Astrocyte of the cerebellum (primary cell): ENCODE results near the gene BCORL1.

Experiments
- DNase-seq: peaks from one replicate; pipeline ENCODE4 v3.0.0-alpha.2; 2011; ENCODE audit warnings: low read depth
- H3K4me3 ChIP-seq: 2 replicates; pipeline ENCODE4 v1.5.1; 2011; ENCODE audit warnings: mild to moderate bottlenecking, low read depth, low read length, moderate library complexity
- in situ Hi-C: cut with HindIII; loops from 2 replicates; pipeline ENCODE4 v1.10.0; 2017; ENCODE audit warnings: low sequenced_read_pairs
- TF ChIP-seq, protein P1 (sequence below): IDR thresholded peaks from 2 replicates; pipeline ENCODE4 v1.5.1; 2012; ENCODE audit warnings: low read length, low read depth, moderate library complexity, mild to moderate bottlenecking; ENCODE audit errors: missing control alignments

Gene BCORL1

DNA sequence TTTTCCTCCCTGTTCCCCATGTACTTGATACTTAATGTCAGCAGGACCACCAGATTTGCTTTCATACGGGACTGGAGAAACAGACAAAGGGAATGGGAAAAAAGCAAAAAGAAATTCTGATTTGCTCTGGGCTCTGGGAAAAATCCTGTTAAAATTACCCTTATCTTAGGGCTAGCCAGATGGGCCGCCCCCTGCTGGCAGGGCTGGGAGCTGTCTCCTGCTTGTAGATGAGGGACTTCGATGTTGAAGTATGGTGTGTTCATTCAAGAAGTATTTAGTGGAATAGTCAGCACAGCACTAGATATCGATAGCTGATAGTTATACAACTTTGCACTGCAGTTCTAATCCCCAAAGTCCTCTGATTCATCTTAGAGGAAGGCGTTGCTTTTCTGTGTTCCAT, 45.8 kb downstream of the BCORL1 start:
- DNase-seq = no peak
- H3K4me3 ChIP-seq = no peak overlapping the region
- TF ChIP-seq, protein P1, sequence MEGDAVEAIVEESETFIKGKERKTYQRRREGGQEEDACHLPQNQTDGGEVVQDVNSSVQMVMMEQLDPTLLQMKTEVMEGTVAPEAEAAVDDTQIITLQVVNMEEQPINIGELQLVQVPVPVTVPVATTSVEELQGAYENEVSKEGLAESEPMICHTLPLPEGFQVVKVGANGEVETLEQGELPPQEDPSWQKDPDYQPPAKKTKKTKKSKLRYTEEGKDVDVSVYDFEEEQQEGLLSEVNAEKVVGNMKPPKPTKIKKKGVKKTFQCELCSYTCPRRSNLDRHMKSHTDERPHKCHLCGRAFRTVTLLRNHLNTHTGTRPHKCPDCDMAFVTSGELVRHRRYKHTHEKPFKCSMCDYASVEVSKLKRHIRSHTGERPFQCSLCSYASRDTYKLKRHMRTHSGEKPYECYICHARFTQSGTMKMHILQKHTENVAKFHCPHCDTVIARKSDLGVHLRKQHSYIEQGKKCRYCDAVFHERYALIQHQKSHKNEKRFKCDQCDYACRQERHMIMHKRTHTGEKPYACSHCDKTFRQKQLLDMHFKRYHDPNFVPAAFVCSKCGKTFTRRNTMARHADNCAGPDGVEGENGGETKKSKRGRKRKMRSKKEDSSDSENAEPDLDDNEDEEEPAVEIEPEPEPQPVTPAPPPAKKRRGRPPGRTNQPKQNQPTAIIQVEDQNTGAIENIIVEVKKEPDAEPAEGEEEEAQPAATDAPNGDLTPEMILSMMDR = peak; percentile 37
- in situ Hi-C loops = no loop called here

DNA sequence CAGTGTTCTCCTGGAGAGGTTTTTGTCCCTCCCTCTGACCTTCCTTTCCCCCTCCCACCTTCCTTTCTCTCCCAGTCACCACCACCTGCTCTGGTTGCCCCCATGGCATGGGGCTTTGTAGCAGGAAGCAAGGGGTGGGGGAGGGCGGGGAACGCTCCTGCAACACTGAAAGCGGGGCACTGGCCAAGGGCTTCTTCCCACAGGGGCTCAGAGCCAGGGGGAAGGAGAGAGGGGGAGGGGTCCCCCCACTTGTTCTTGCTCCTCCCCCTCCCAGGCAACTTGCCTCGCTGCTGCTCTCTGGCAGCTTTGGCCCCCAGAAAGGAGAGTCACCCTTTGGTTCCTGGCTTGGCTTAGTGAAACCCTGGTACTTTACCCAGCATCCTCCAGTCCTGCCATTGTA, 48.4 kb downstream of the BCORL1 start:
- TF ChIP-seq, protein P1 = no peak
- in situ Hi-C loops = loop anchor here (5.0 to 10.0 kb wide), 2 partner anchors 104 to 426 kb away; no protein-coding TSS in a partner anchor
- DNase-seq = no peak
- H3K4me3 ChIP-seq = no peak overlapping the region

DNA sequence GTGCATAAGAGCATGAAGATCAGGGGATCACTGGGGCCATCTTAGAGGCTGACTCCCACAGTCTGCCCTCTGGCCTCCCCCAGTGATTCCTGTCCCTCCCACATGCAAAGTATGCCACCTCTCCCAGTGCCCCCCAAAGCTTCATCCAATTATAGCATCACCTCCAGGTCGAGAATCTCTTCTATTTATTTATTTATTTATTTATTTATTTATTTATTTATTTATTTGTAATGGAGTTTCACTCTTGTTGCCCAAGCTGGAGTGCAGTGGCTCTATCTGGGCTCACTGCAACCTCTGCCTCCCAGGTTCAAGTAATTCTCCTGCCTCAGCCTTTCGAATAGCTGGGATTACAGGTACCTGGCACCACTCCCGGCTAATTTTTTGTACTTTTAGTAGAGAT, 50.1 kb downstream of the BCORL1 start:
- no peak for DNase-seq
- TF ChIP-seq, protein P1 = no peak
- in situ Hi-C loops = loop anchor here (5.0 to 10.0 kb wide), 2 partner anchors 105 to 428 kb away; no protein-coding TSS in a partner anchor
- no peak overlapping the region for H3K4me3 ChIP-seq

DNA sequence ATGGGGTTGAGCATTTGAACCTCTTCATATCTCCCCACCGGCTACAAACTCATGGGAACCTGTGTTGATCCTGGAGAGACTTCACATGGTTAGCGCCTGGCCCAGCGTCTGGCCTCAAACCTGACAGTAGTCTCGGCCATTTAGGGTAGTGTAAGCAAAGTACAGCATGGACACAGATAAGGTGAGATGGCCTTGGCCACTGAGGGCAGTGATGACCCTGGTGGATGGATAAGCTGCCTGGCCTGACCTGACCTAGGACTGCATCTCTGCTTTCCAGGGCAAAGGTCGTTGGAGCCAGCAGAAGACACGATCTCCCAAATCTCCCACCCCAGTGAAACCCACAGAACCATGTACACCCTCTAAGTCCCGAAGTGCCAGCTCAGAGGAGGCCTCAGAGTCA, 51.7 kb downstream of the BCORL1 start:
- TF ChIP-seq, protein P1 = no peak

DNA sequence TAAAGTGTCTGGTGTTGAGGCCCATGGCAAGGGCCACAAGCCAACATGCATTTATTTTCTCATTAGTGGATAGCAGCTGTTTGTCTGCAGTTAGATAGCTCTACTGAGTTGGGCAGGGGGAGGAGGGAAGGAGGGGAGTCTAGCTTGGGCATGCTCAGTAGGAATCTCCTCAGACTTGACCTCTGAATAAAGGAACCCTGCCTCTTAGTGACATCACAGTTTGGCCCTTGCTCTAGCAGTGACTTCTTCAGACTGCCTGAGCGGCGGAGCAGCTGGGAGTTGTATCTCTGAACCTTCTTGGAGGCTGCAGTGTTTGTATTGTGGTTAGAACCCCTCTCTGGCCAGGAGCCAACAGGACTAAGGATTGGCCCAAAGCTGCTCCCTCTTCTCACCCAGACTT, 57.4 kb downstream of the BCORL1 start:
- DNase-seq = no peak

More for the DNA sequence above, 51.7 kb downstream of the BCORL1 start:
- in situ Hi-C loops = loop anchor here (5.0 to 10.0 kb wide), 2 partner anchors 107 to 429 kb away; no protein-coding TSS in a partner anchor
- H3K4me3 ChIP-seq = no peak overlapping the region
- DNase-seq = no peak

DNA sequence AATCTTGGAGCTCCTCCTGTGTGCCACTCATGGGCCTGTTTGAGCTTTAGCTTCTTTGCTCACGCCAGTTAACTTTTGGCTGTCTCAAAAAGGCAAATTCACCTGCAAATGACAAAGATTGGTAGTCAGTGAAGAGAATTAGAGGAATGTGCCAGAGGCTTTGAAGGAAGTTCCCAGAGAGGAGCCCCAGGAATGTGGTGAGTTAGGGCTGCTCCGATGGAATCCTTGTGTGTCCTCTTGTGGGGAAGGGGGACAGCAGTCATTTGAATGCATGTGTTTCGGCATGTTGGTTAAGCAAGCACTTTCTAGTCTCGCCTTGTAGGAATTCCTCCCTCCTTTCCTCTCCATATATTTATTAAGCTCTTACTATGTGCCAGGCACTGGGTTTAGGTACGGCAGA, 65.0 kb downstream of the BCORL1 start:
- DNase-seq = no peak
- TF ChIP-seq, protein P1 = no peak
- in situ Hi-C loops = no loop called here
- H3K4me3 ChIP-seq = no peak overlapping the region

More for the DNA sequence above, 57.4 kb downstream of the BCORL1 start:
- no peak overlapping the region for H3K4me3 ChIP-seq
- TF ChIP-seq, protein P1 = no peak
- in situ Hi-C loops = loop anchor here (10.0 kb wide), 1 partner anchor 435 kb away; no protein-coding TSS in a partner anchor
